Measurements from ENCODE around the gene C1orf146.

DNA sequence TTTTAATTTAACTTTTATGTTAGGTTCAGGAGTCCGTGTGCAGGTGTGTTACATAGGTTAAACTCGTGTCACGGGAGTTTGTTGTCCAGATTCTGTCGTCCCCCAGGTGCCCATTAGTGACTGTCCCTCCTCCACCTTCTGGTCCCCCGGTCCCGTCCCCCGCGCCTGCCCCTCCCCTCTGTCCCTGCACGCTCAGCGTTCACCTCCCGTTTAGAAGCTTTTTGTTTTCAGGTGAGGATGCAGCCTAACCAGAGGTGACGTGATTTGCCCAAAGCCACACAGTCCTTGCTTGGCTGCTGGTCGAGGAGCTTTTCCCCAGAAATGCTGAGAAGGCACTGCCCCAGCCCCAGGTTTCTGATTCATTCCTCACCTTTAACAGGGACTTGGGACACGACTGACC, 844 bp downstream of the C1orf146 start:
- no peak for TF ChIP-seq TAF1 (conservative IDR thresholded peaks at IDR 0.05)
- TF ChIP-seq, protein P1, sequence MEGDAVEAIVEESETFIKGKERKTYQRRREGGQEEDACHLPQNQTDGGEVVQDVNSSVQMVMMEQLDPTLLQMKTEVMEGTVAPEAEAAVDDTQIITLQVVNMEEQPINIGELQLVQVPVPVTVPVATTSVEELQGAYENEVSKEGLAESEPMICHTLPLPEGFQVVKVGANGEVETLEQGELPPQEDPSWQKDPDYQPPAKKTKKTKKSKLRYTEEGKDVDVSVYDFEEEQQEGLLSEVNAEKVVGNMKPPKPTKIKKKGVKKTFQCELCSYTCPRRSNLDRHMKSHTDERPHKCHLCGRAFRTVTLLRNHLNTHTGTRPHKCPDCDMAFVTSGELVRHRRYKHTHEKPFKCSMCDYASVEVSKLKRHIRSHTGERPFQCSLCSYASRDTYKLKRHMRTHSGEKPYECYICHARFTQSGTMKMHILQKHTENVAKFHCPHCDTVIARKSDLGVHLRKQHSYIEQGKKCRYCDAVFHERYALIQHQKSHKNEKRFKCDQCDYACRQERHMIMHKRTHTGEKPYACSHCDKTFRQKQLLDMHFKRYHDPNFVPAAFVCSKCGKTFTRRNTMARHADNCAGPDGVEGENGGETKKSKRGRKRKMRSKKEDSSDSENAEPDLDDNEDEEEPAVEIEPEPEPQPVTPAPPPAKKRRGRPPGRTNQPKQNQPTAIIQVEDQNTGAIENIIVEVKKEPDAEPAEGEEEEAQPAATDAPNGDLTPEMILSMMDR (IDR thresholded peaks at IDR 0.05; ENCODE audit: low read depth, low read length, missing input control) = no peak
- no peak for TF ChIP-seq GABPA (IDR thresholded peaks at IDR 0.05 in 1 of 2, conservative IDR thresholded peaks at IDR 0.05 in 1 of 2)
- TF ChIP-seq, protein P2, sequence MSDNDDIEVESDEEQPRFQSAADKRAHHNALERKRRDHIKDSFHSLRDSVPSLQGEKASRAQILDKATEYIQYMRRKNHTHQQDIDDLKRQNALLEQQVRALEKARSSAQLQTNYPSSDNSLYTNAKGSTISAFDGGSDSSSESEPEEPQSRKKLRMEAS (IDR thresholded peaks at IDR 0.05) = no peak
- no peak for TF ChIP-seq NR2F2 (IDR thresholded peaks at IDR 0.05)
- TF ChIP-seq, protein P3, sequence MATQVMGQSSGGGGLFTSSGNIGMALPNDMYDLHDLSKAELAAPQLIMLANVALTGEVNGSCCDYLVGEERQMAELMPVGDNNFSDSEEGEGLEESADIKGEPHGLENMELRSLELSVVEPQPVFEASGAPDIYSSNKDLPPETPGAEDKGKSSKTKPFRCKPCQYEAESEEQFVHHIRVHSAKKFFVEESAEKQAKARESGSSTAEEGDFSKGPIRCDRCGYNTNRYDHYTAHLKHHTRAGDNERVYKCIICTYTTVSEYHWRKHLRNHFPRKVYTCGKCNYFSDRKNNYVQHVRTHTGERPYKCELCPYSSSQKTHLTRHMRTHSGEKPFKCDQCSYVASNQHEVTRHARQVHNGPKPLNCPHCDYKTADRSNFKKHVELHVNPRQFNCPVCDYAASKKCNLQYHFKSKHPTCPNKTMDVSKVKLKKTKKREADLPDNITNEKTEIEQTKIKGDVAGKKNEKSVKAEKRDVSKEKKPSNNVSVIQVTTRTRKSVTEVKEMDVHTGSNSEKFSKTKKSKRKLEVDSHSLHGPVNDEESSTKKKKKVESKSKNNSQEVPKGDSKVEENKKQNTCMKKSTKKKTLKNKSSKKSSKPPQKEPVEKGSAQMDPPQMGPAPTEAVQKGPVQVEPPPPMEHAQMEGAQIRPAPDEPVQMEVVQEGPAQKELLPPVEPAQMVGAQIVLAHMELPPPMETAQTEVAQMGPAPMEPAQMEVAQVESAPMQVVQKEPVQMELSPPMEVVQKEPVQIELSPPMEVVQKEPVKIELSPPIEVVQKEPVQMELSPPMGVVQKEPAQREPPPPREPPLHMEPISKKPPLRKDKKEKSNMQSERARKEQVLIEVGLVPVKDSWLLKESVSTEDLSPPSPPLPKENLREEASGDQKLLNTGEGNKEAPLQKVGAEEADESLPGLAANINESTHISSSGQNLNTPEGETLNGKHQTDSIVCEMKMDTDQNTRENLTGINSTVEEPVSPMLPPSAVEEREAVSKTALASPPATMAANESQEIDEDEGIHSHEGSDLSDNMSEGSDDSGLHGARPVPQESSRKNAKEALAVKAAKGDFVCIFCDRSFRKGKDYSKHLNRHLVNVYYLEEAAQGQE (IDR thresholded peaks at IDR 0.05) = no peak
- no peak for TF ChIP-seq RAD21 (IDR thresholded peaks at IDR 0.05)
- no peak for TF ChIP-seq SP1 (IDR thresholded peaks at IDR 0.05)
- TF ChIP-seq YY1 (IDR thresholded peaks at IDR 0.05) = no peak
- TF ChIP-seq JUND (IDR thresholded peaks at IDR 0.05) = no peak
- TF ChIP-seq RXRA (IDR thresholded peaks at IDR 0.05) = no peak
- no peak for TF ChIP-seq EGR1 (IDR thresholded peaks at IDR 0.05; ENCODE audit: low read depth in 2 of 2)
